NCI-H526 (cell line): Measurements from ENCODE around the gene FIP1L1.
"Not testable (repeated sequence)": the region's sequence is repeated elsewhere in the genome, so short reads cannot be mapped to it uniquely, and the experiment has no call there.

Experiments used
- DNase-seq, 2 experiments: peaks; one replicate each; lab custom pipeline; 2025; lab: John Stamatoyannopoulos, UW

FIP1L1 gene, protein sequence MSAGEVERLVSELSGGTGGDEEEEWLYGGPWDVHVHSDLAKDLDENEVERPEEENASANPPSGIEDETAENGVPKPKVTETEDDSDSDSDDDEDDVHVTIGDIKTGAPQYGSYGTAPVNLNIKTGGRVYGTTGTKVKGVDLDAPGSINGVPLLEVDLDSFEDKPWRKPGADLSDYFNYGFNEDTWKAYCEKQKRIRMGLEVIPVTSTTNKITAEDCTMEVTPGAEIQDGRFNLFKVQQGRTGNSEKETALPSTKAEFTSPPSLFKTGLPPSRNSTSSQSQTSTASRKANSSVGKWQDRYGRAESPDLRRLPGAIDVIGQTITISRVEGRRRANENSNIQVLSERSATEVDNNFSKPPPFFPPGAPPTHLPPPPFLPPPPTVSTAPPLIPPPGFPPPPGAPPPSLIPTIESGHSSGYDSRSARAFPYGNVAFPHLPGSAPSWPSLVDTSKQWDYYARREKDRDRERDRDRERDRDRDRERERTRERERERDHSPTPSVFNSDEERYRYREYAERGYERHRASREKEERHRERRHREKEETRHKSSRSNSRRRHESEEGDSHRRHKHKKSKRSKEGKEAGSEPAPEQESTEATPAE

DNA sequence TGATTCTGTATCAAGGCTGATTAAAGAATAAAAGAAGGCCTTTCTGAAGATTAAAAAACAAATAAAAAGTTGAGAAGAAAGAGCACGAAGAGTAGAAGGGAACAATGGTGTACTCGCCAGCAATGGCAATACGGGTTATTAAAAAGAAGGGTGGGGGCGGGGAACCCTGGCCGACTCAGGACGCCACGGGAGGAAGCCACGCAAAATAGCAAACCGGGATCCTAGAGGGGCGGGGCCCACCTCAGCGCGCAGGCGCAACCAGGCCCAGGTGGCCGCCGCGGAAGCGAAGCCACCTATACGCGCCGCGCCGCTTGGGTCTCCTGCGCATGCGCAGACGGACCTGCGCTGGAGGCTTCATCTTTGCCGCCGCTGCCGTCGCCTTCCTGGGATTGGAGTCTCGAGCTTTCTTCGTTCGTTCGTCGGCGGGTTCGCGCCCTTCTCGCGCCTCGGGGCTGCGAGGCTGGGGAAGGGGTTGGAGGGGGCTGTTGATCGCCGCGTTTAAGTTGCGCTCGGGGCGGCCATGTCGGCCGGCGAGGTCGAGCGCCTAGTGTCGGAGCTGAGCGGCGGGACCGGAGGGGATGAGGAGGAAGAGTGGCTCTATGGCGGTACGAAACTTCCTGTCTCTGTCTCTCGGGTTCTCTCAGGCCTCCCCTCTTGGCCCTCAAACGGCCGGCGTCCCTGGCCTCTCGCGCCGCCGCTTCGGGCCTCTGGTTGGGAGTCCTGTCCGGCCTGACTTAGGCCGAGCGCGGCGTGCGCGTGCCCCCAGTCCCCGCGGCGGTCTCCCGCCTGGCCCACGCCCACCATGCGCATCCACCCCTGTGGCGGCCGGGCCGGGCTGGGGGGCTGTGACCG lies at the start of gene FIP1L1:
FIP1L1 (plus strand) TSS at position 323 of the 852 bp plus-strand sequence; CDS start at position 521, 198 bp downstream.
- DNase-seq = peak; percentile 89 to 98

DNA sequence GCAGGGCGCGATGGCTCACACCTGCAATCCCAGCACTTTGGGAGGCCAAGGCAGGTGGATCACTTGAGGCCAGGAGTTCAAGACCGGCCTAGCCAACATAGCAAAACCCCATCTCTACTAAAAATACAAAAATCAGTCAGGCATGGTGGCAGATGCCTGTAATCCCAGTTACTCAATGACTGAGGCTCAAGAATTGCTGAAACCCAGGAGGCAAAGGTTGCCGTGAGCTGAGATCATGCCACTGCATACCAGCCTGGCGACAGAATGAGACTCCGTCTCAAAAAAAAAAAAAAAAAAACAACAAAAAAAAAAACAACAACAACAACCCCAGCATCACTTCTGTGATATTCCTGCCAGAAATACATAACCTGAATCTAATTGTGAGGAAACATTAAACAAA lies 42.5 kb upstream of the FIP1L1 start:
- not testable (repeated sequence) for DNase-seq

DNA sequence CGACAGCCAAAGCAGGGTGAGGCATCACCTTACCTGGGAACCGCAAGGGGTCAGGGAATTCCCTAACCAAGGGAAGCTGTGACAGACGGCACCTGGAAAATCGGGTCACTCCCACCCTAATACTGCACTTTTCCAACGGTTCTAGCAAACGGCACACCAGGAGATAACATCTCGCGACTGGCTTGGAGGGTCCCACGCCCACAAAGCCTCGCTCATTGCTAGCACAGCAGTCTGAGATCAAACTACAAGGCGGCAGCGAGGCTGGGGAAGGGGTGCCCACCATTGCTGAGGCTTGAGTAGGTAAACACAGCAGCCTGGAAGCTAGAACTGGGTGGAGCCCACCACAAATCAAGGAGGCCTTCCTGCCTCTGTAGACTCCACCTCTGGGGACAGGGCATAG lies 37.3 kb upstream of the FIP1L1 start:
- not testable (repeated sequence) for DNase-seq

DNA sequence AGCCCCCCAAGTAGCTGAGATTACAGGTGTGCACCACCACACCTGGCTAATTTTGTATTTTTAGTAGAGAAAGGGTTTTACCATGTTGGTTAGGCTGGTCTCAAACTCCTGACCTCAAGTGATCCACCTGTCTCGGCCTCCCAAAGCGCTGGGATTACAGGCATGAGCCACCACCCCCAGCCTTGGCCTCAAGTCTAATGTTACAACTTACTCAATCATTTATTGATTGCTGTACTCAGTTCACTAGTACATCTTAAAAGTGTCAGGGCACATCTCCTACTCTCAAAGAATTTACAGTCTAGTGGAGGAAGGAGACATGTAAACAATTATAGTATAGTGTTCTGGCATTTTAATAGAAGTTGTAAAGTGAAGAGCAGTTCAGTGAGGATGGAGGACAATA lies 31.0 kb upstream of the FIP1L1 start:
- DNase-seq = not testable (repeated sequence)

DNA sequence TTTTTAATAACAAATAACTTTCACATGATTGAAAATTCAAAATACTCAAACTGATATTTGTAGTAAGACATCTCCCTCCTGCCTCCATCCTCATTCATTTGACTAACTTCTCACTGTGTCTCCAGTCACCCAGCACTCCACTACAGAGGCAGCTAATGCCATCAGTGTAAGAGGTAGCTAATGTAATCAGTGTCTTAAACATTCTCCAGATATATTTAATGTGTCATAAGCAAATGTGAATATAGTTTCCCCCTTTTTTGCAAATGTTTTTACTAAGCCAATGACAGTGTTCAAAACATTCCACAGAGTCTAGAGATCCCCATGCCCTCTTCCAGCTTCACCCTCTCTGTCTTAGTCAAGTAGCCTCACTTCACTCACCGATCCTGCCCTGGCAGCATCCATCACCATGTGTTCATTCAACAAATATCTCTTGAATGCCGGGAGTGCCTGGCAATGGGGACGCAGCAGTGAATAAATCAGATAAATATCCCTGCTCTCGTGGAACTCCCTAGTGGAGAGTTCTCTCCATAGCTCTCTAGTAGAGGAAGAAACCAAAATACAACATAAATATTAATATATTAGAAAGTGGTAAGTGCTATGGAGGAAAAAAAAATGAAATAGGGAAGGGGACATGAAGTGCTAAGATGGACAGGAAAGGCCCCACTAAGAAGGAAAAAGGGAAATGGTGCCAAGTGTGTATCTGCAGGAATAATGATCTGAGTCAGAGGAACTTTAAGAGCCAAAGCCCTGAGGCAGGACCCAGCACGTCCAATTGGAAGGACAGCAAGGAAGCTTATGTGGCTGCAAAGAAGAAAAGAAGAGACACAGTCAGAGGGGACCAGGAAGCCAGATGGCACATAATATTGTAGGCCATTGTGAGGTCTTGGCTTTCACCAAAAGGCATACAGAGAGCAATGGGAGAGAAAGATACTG lies 30.3 kb upstream of the FIP1L1 start:
- no peak for DNase-seq

DNA sequence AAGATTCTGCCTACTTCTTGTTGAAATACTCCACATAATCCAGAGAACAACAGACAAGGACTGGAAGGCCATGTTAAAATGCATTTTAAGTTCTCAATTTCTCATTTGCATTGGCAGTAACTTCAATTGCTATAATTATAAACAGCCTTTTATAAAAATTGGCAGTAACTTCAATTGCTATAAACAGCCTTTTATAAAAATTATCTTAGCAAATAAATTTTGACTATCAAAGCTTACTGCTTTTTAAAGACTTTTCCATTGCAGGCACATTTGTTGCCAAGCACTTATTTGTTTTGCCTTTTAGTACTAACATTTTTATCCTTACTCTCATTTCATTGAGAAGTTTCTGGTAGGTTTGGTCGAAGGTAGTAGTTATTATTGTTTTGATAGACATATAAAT lies 29.4 kb upstream of the FIP1L1 start:
- no peak for DNase-seq

DNA sequence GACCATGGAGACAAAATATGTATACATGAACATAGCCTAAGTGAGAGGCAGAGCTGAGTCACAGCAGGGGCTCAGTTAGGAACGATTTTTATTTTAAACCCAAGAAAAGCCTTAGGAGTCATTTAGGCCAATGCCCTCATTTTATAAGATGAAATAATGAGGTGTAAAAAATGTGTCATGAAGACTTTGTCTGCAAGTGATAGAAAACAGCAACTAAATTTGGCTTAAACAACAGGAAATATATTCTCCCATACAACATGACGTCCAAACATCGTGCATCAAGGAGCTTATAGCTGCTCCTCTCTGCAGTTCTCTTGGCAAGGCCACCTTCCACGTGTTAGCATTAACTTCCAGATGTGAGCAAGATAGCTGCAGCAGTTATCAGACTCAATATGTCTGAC lies 28.4 kb upstream of the FIP1L1 start:
- DNase-seq = no peak

DNA sequence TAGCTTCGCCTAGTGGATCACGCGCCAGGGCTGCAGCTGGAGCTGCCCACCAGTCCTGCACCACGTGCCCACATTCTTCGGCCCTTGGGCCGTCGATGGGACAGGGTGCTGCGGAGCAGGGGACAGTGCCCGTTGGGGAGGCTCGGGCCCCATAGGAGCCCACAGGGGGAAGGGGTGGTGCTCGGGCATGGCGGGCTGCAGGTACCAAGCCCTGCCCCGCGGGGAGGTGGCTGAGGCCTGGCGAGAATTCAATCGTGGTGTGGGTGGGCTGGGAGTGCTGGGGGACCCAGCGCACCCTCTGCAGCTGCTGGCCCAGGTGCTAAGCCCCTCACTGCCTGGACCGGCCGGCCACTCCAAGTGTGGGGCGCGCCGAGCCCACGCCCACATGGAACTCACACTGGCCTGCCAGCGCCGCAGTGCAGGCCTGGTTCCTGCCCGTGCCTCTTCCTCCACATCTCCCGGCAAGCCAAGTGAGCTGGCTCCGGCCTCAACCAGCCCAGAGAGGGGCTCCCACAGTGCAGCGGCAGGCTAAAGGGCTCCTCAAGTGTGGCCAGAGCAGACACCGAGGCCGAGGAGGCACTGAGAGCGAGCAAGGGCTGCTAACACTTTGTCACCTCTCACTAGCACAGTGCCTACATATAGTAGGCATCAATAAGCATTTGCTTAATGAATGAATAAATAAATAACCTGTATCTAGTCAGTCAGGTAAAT lies 23.3 kb upstream of the FIP1L1 start:
- no peak for DNase-seq

DNA sequence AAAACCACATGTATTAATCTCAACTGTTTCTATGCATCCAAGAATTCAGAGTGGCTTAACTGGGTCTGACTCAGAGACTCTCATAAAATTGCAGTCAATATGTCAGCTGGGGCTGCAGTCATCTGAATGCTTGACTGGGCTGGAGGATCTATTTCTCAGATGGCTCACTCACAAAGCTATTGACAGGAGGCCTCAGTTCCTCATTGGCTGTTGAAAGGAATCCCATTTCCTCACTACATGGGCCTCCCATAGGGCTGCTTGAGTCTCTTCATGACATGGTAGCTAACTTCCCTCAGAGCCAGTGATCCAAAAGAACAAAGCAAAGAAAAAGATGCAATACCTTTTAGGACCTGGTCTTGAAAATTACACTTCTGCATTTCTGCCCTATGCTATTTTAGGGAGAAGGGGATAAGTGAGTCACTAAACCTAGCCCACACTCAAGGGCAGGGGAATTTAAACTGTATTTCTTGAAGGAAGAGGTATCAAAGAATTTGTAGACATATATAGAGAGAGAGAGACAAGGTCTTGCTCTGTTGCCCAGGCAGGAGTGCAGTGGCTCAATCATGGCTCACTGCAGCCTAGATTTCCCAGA lies 21.4 kb upstream of the FIP1L1 start:
- DNase-seq = no peak

DNA sequence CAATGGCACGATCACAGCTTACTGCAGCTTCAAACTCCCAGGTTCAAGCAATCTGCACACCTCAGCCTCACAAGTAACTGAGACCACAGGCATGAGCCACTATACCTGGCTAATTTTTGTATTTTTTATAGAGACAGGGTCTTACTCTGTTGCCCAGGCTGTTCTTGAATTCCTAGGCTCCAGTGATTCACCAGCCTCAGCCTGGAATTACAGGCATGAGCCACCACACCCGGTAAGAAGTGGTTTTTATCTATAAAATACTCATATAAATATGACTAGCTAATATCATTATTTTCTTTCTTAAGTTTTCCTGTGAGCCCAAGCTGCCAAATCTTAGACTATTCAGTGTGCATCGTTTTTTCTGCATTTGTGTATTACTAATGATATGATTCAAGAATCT lies 16.0 kb upstream of the FIP1L1 start:
- no peak for DNase-seq

DNA sequence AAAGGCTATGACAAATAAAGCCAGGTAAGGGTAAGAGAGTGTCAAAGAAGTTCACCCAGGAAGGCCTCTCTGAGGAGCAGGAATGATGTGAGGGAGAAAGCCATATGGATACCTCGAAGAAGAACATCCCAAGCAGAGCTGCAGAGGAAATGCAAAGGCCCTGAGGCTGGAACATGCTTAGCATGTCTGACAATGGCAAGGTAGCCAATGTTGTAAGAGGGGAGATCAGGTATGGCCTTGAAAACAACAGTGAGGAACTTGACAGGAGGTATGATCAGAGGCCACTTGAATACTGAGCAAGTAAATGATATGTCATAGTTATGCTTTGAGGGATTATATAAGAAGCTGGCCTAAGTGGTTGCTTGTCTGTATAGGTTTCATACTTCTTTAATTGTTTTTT lies 15.3 kb upstream of the FIP1L1 start:
- no peak for DNase-seq

DNA sequence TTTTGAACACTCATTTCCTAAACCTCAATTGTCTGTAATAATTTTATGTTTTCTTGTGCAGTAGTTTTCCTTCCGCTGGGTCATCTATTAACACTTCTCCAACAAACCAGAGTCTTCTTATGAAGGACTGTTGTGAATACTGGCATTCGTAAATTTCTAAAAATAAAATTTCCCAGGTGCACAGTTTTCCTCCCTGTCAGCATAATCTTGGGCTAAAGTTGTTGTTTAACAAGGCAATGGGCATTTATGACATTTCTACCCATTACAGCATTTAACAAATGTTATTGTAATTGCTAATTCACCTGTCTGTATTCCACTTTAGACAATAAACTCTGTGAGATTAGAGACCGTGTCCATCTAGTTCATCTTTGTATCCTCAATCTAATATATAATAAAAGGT lies 12.8 kb upstream of the FIP1L1 start:
- DNase-seq = no peak

DNA sequence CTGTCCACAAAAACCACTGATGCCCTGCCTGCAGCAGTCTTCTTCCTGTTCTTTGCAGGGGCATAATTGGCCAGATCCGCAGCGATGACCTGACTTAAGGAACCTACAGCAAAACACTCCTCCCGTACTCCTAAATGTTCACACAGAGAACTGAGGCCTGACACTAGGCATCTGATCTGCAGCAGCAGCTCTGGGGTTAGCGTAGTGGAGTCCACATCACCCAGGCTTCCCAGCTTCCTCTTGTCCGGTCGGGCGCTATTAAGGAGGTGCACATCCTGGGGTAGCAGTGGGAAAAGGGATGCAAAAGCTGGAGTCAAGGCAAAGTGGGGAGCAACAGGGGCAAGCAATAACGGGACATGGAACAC lies 12.3 kb upstream of the FIP1L1 start:
- peak; percentile 20 to 45 for DNase-seq

DNA sequence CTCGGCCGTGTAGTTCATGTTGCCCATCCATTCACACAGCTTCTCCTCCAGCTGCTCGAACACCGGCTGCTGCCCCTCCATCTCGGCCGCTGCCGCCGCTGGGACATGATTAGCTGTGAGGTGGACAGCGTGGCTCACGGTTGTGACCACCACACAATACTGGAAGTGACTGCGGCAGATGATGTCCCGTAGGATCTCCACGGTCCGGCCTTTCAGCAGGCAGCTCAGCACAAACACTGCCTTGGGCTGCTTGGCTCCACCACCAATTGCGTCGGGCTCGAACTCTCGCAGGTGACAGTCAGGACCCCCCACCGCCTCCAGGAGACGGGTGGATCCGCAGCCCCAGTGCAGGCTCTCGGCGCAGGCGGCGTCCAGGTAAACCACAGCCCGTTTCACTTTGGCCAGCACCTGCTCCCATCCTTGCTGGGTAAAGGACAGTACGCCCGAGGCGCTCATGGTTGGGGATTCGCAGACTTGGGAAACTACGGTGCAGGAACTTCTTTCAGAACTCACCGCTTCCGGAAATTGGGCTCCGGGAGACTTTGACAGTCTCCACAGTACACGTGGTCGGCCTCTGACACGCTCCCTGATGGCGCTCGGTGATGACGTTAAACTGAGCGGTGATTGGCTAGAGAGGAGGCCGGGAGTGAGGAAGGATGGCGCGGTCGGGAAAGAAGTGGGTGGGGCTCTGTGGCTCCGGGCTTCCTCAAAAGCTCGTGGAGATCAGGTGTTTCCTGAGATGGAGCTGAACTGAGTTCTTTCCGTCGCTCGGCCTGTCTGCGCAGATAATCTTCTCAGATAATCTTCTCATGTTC lies 11.7 kb upstream of the FIP1L1 start, which contains the start of gene SCFD2:
SCFD2 (minus strand) TSS at position 576 of the 815 bp plus-strand sequence.
- DNase-seq = peak; percentile 95 to 98

DNA sequence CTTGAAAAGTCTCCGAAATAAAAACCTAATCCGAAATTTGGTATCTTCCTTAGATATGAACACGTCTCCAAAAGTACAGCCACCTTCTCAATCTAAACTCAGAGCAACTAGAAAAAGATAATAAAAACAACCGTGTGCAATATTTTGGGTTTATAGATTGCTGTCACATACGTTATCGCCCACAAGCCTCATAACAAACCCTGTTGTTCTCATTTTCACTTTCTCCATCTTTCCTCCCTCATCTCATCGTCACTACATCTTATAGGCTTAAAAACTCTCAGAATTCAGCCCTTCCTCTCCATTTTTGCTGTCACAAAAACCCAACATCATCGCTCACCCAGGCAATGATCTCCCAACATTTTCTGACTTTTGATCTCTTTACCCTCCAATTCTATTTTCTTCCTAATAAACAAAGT lies 11.1 kb upstream of the FIP1L1 start:
- no peak for DNase-seq

DNA sequence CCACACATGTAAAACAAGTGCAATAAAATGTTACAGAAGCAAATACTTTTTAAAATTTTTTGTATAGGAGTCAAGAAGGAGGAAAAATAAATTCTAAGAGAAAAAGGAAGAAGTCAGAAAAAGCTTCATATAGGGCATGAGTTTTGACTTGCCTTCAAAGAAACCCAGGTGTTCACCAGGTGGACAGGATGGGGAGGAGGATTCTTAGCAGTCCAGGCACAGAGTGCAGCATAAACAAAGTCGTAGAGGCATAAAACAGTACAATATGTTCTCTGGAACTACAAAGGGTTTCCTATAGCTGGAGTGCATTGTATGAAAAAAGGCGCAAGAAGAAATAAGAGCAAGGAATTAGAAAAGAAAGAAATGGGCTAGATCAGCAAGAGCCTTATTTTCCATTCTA lies 9.7 kb upstream of the FIP1L1 start:
- no peak for DNase-seq

DNA sequence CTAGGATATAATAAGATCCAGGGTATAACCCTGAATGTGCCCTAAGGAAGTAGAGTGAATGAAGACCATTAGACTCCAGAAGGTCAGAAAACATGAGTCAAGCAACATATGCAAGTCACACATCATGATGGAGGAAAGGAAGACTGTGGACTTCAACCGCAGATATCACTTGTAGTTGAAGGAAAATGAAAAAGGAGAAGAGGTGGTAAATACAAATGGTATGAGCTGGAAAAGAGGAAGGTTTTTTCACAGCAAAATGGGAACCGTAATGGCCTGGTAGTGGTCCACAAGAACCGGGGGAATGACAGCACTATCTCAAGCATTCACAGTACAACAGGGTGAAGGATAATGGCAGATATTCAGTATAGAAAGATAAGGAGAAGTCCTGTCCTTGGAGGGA lies 6.4 kb upstream of the FIP1L1 start:
- DNase-seq = no peak

DNA sequence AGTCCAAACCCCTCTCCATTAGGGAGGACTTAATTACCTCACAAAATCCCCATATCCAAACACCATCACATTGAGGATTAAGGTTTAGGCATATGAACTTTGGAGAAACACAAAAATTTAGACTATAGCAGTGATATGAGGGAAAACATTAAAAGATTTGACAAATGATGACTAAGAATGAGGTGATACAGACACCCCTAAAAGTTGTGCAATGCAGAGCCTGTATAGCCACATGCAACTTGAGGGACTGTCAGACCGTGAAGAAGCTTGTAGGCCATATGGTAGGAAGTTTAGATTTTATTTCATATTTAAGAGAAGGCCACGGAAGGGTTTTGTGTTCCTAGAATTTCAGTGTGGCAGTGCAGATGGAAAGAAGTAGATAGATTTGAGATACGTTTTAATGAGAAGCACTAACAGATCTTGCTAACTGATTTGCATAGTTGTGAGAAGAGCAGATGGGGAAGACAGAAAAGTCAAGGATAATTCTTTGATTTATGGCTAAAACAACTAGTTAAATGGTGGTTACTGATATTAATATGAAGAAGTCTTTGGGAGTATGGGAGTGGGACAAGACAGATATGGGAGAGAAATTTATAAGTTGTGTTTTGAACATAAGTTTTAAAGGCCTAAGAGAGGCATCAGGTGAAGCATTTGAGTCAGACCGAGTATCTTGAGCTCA lies 5.5 kb upstream of the FIP1L1 start:
- DNase-seq = no peak

DNA sequence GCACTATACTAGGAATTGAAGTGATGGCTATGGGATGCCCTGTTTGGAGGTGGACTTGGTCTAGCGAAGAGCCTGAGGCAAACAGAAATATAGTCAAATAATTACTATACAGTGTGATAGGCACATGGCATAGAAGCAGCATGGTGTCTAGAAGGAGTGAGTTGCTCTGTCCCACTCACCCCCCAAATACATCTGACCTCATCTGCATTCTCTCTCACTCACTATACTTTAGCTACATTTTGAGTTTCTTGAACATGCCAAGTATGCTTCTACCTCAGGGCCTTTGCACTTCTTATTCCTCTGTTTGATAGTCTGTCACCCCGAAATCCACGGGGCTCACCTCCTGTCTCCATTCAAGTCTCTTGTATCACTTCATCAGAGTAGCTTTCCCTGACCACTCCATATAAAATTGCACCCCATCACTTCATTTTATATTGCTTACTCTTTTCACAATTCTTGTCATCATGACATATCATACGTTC lies 2.6 kb upstream of the FIP1L1 start:
- no peak for DNase-seq
